GM21723 (cell line): ENCODE results near the gene ZFAND2B.
"Not testable (repeated sequence)": the region's sequence is repeated elsewhere in the genome, so short reads cannot be mapped to it uniquely, and the experiment has no call there.

Source experiments
- ATAC-seq: cut with Tn5 transposase; IDR thresholded peaks from one replicate; pipeline ENCODE4 v1.9.1; 2021; ENCODE audit warnings: mild to moderate bottlenecking, moderate library complexity; ENCODE audit not compliant: unreplicated experiment

The ZFAND2B gene

DNA sequence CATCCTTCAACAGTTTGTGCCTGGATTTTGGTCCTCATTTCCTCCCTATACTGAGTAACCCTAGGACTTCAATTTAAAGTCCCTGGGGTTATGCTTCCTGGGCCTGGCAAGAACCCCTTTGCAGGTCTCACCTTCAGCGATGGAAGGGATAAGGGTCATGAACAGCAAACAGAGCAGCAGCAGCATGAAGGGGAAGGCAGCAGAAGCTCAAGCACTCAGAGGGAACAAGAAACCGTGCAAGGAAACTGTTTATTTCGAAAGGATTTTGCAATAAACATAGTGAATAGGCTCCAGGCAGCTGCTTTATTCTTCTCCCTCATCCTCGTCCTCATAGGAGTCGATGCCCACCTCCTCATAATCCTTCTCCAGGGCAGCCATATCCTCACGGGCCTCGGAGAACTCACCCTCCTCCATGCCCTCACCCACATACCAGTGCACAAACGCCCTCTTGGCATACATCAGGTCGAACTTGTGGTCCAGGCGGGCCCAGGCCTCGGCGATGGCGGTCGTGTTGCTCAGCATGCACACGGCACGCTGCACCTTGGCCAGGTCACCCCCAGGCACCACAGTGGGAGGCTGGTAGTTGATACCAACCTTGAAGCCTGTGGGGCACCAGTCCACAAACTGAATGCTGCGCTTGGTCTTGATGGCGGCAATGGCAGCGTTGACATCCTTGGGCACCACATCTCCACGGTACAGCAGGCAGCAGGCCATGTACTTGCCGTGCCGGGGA is 43.6 kb downstream of the ZFAND2B start:
- ATAC-seq: no peak

DNA sequence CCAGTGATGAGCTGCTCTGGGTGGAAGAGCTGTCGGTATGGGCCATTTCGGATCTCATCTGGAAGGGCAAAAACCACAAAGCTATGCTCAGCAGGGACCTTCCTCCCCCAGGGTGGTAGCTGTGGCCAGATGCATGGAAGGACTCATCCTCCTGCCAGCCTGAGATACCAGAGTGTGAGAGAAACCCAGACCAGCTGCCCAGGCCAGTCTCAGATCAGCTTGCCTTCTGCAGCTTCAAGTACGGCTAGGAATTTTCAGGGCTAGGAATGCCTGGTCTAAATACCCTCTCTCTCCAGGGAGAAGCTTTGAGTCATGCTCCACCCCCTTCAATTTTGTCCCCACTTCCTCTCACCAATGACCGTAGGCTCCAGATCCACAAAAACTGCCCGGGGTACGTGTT is 45.1 kb downstream of the ZFAND2B start:
- no peak for ATAC-seq

DNA sequence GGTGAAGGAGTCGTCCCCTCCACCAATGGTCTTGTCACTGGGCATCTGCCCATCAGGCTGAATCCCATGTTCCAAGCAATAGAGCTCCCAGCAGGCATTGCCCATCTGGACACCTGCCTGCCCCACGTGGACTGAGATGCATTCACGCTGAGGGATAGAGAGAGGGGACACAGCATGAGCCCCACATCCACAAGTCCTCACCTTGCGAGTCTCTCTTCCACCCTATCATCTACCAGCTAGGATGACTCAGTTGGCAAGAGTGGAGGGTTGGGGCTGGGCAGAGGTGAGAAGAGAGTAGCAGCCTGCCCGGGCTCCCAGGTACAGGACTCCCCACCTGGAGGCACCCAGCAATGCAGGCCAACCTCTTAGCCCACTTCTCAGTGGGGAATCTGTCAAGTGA is 45.5 kb downstream of the ZFAND2B start:
- ATAC-seq: no peak

GRCh38 chr2:219252570-219252899 is 46.0 kb downstream of the ZFAND2B start:
- no peak for ATAC-seq

GRCh38 chr2:219252900-219253752 is 46.5 kb downstream of the ZFAND2B start, which contains the start of gene TUBA4B:
Gene TUBA4B (plus strand): TSS chr2:219253243. CDS start chr2:219253408, 165 bp downstream.
- peak; percentile 12 for ATAC-seq

DNA sequence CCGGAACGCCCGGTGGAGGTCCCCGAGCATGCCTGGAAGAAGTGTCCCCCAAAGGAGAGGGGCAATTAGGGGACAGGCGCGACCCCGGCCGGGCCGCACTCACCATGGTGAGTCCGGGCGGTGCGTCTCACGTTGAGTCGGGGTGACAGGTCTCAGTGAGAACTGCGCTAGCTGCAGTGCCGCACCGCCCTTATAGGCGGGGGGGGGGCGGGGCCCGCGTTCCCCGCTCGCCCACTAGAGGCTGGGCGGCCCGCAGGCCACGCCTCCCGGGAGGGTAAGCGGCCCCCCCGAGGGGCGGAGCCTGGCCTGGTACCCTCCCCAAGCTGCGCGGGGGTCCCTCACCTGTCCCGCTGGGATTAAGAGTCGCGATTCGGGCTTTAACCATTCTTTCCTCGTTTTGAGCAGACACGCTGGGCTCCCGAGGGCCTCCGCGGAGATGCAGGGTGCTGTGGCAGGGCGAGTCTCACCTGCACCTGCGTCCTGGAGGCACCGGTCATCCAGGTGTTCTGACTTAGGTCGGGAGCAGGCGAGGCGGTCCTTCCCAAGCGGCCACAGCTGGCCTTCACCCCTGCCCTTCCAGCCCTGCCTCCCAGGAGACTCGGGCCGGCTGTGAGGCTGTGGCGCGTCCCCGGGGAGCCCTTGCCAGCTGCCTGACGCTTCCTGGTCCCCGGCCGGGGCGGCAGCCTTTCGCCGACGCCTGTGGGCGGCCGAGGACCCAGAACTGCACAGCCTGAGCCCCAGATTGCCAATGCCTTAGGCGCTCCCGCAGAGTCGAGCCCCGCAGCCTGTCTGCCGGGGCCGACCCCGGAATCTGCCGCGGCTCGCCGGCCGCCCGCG is 47.4 kb downstream of the ZFAND2B start, which contains the start of gene TUBA4A:
Gene TUBA4A (minus strand): TSS at position 166 of the 837 bp plus-strand sequence. CDS start 60 bp downstream, at position 106.
- peak; percentile 55 for ATAC-seq

- ATAC-seq: peak; percentile 35
Measured at GRCh38 chr2:219254590-219255201, 48.1 kb downstream of the ZFAND2B start.

DNA sequence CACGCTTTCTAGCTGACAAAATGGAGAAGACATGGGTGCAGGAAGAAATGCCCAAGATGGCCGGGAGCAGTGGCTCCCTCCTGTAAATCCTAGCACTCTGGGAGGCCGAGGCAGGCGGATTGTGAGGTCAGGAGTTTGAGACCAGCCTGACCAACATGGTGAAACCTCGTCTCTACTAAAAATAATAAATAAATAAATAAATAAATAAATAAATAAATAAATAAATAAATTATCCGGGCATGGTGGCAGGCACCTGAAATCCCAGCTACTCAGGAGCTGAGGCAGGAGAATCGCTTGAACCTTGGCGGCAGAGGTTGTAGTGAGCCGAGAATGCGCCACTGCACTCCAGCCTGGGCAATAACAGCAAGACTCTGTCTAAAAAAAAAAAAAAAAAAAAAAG is 52.4 kb downstream of the ZFAND2B start:
- ATAC-seq: not testable (repeated sequence)
